Putamen (tissue), 1 donor: ENCODE data around the gene ORMDL3.

Experiments
- DNase-seq: peaks from one replicate; pipeline ENCODE4 v3.0.0-alpha.2; 2016; ENCODE audit warnings: low spot score

Gene ORMDL3

GRCh38 chr17:39927101-39927928, at the start of gene ORMDL3, which contains the start of gene LRRC3C:
Gene ORMDL3, minus strand, starts transcription at chr17:39927601. Its CDS starts 3,398 bp downstream, at chr17:39924203.
Gene LRRC3C, plus strand, starts transcription at chr17:39927732. Its CDS starts 13,792 bp downstream, at chr17:39941524.
- peak; percentile 92 for DNase-seq

DNA sequence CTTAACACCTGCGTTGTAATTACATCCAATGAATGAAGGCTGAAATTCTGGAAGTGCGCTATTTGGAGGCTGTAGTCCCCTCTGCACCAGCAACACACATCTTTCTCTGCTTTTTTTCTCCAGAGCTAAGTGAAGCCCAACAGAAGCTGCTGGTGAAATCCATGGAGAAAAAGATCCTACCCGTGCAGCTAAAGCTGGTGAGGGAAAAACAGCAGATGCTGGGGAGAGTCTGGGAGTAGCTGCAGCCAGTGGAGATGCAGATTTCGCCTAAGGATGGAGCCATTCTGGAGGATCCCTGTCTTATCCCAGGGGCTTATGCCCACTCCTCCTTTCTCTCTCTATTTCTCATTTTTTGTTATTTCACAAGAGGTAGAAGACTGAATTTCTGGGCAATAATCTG, 48.4 kb upstream of the ORMDL3 start:
- DNase-seq, result no peak

DNA sequence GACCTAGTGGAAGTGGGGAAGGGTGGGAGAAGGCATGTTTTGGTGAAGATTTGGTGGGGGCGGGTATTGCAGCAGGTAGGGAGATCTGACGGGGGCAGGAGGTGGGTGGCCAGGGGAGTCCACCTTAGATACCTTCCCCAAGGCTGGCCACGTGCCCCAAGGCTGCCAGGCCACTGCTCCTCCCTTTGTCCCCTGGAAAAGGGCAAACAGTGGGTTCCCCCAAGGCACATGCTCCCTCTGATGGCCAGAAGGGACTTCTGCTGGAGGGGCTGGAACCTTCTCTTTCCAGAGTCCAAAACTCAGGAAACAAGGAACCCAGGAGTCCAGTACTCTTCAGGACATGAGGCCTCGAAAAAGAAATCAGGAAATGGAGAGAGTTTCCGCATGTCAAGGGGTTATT, 47.0 kb upstream of the ORMDL3 start:
- DNase-seq, result no peak

DNA sequence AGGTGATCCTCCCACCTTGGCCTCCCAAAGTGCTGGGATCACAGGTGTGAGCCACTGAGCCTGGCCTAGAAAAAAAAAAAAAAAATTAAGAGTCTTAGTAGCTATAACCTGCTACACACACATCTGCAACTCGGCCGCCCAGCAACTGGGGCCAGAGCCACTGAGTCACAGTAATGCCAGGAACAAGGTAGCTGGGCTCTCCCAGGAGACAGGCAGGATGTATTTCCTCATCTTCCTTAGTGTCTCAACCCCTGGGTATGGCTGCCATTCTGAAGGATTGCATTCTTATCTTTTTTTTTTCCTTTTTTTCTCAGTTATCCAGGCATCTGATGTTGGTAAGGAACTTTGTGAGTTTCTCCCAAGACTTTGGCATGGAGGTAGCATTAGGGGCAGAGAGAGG, 46.1 kb upstream of the ORMDL3 start:
- DNase-seq, result no peak

DNA sequence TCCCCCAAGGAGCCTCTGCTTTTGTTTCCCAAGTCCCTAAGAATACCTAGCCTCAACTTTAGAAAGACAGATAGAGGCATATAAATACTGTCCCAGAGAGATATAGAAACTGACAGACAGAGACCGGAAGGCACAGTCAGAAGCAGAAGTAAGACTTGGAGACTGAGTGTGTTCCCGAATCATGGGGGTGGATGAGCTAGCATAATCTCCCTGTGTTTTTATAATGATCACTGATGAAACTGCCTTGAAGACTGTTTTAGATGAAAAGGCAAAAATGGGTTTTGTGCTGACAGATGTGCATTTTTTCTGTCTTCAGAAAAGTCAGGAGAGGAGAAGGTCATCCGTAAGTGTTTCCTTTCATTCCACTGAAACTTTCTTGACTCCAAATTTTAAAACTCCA, 44.9 kb upstream of the ORMDL3 start:
- DNase-seq, result no peak

GRCh38 chr17:39971076-39971603, 43.7 kb upstream of the ORMDL3 start:
- no peak for DNase-seq

DNA sequence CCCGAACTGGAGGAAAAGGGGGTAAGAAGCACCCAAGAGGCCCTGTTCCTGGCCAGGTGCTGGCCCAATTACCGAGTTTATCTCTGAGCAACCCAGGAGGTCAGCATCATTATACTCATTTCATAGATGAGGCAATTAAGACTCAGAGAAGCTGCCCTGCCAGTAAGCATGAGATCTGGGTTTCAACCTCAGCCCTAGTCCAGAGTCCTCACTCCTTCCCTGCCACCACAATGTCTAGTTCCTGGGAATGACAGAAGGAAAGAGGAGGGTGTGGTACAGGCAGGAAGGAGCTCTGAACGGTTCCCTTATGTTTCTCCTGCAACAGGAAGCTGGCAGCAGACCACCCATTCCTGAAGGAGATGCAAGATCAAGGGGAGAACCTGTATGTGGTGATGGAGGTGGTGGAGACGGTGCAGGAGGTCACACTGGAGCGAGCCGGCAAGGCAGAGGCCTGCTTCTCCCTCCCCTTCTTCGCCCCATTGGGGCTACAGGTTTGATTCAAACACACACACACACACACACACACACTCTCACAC, 42.8 kb upstream of the ORMDL3 start:
- DNase-seq, result no peak

DNA sequence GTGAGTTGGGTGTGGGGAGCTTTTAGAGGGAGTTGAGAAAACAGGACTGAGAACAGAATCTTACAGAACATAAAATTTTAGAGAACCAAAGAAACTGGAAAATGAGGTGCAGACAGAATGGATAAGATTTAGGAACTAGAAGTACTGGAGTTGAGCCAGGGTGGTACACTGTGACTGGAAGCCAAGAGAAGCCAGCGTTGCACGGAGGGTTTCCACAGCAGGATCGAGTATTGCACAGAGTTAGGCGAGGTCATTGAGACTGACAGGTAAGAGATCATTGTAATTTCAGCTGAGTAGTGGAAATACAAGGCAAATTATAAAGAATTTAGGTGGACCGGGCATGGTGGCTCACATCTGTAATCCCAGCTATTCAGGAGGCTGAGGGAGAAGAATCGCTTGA, 42.0 kb upstream of the ORMDL3 start:
- DNase-seq, result no peak

DNA sequence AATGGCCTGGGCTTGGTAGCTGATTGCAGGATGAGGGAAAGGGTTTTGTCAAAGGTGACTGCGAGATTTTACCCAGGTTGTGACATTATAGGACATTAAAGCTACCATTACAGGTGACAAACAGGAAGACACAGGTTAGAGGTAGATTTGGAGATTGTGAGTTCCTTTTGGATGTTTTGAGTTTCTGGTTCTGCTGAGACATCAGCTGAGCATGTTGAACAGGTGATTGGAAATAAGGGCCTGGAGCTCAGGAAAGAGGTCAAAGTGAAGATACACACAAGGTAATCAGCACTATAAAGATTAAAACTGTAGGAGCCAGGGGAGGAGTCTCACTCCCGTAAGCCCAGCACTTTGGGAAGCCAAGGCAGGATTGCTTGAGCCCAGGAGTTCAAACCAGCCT, 41.4 kb upstream of the ORMDL3 start:
- no peak for DNase-seq

DNA sequence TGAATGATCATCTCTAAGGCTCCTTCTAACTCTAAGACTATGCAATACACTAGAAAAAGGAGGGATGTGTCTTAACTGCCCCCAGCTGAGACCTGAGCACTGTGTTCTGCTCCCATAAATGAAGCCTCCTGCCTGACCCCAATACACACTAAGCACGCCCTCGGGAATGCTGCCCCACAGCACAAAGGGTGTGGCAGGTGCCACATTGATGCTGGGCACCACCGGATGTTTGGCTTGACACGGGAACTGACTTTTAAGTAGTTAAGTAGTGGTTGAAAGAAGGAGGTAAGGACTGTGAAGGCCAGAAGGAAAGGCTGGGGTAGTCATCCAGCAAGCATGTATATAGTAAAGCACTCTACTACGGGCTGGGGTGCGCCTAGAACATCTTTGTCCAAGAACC, 39.4 kb upstream of the ORMDL3 start:
- DNase-seq, result no peak

- DNase-seq, result no peak
Measured at GRCh38 chr17:39965017-39965699, 37.8 kb upstream of the ORMDL3 start.

DNA sequence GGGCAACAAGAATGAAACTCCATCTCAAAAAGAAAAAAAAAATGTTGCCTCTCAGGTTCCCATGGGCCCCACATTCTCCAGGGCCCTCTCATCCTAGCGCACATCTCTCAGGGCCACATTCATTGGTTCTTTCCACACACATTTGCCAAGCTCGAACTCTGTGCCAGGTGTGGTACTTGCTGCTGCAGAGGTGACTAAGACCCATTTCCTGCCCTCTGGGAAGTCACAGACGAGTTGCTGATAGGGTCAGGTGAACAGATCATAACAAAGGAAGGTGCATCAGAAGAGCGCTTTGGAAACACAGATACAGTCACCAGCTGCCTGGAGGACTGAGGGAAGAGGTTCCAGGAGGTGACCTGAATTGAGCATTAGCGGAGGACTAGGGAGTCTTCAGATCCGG, 36.4 kb upstream of the ORMDL3 start:
- DNase-seq, result no peak

DNA sequence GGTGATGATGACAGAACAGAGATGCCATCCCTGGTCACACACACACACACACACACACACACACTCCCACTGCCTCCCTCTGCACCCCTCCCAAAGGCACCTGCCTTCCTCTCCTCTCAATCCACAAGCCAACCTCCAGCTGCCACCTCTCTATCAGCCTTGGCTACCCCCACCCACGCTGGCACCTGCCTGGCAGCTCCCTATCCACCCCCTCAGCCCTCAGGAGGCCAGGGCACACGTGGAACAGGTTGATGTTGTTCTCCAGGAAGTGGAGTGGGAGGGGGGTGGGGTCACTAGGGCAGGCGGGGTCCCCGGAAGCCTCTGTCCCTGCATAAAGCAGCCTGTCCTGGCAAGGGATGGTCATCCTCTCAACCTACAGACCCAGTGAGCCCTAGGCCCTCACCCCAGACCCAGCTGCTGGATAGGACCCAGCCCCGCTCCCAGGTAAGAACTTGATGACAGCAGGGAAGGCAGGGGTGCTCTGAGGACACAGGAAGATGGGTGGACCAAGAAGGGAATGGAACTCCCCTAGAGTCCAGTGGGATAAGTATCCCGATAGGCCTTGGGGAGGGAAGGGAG, 35.3 kb upstream of the ORMDL3 start, which contains the start of gene GSDMA:
GSDMA (plus strand) TSS at position 363 of the 579 bp plus-strand sequence. CDS start 2,684 bp downstream, outside the sequence.
- DNase-seq, result no peak

DNA sequence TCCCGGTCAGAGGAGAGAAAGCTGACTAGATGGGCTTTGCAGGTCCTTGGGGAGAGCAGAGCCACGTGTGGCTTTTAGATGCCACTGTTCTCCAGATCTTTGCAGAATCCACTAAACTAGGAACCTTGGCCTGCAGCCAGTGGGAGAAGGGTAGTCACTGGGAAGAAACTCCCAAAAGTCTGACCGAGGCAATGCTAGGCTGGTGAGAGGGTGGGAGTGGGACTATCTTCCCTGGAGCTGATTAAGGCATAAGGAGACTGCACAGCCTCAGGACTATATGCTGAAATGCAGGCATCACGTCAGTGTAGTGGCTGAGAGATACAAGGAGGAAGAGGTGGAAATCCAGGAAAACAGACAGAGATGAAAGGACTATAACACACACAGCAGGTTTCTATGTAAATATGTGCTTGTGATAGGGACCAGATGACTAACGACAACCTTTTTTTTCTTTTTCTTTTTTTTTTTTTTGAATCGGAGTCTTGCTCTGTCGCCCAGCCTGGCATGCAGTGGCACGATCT, 33.2 kb upstream of the ORMDL3 start:
- DNase-seq, result no peak

DNA sequence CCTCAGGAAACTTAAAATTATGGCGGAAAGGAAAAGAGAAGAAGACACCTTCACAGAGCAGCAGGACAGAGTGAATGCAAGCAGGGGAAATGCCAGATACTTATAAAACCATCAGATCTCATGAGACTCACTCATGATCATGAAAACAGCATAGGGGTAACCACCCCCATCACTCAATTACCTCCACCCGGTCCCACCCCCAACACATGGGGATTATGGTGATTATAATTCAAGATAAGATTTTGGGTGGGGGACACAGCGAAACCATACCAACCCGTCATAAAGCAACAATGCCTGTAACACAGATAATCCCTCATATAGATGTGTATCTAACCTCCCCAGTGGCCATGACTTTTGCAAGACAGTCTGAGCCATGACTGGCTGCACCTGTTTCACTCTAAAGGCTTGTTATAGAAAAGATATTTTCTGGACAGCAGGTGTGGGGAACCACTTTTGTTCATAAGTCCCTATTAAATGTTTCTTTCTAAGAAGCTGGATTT, 28.4 kb upstream of the ORMDL3 start:
- no peak for DNase-seq

GRCh38 chr17:39954876-39955275, 27.5 kb upstream of the ORMDL3 start:
- DNase-seq, result no peak

DNA sequence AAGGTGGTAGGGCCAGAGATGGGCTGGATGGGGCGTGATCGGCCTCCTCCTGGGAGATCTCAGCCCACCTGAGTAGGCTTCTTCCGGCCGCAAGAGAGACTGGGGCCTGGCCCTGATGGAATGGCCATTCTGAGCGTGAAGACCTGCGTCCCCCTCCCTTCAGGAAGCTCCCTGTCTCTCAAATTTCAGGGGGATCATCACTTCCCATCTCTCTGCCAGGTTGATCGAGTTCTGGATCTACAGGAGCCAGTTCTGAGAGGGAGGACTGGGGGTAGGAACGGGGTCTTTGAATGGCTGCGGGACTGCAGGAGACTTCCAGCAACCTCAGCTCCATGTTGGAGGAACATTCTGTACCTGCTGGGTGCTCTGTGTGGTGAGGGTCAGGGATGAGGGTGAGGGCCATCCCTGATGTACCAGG, 26.1 kb upstream of the ORMDL3 start:
- DNase-seq, result no peak

DNA sequence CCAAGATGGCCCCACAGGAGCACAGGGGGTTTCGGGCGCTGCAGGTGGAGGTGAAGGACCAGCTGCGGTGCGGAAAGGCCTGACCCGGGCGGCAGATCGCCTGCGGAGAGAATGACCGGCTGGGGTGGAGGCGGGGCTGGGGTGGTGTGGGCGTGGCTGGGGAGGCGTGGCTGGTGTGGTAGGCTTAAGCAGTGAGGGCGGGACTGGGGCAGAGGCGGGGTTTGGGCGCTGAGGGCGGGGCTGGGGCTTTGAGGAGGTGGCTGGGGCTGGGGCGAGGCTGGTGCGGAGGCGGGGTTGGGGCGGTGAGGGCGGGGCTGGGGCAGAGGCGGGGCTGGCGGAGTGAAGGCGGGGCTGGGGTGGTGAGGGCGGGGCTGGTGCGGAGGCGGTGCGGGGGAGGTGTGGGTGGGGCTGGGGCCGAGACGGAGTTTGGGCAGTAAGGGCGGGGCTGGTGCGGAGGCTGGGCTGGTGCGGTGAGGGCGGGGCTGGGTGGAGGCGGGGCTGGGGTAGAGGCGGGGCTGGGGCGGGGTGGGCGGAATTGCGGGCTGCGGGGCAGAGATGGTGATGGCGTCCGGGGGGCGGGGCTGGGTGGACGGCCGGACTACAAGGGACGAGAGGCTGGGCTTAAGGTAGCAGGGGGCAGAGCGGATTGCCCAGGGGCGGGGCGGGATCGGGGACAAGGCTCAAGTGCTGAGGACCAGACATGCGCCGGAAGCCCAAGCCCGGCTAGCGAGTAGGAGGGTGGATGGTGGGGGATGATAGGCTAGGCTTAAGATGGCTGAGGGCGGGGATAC, 25.5 kb upstream of the ORMDL3 start:
- DNase-seq, result peak; percentile 94

DNA sequence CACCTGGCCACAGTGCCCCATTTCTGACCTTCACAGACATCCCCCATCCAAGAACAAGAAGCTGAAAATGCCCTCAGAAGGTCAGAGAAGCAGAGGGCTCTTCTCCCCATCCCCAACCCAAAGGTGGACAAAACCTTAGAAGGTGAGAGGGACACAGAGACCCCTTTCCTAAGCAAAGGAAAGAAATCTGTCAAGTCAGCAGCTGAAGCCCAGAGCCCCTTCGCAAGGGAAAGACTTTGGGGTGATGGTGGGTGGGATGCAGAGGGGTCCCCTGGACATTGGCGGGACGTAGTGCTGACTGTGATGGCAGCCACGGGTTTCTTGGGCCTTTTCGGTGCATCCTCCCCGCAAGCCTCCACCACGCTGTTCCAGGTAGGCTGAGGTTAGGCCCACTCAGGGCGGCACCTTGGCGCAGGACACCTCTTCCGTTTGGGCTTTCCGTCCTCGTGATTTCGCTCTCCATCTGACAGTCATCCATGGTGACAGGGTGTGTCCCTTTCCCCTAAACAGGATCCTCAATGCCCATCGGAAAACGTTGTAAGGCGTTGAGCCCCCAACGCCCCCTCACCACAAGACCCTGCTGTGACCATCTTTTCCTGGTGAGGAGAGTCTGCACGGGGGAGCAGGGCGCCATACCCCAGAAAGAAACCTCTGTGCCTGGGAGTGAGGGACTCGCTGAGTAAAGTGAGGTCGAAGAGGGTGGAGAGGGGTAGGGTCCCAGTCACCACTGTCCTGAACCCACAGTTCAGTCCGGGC, 24.7 kb upstream of the ORMDL3 start:
- no peak for DNase-seq

- no peak for DNase-seq
Measured at GRCh38 chr17:39950871-39951348, 23.5 kb upstream of the ORMDL3 start.
